Stomach (tissue), 9 donors: ENCODE data around the gene KIF1A. TPM values are rescaled to one million over a fixed set of nuclear protein-coding genes. Genes with fewer than 3 reads are reported as not detected.
A peak's percentile ranks its signal among the peaks of the same experiment; 100 is the strongest.

Source experiments
- DNase-seq, 2 donors: peaks; one replicate each; pipeline versions ENCODE4 v3.0.0 to v3.0.0-alpha.2; 2013 to 2019
- H3K27ac ChIP-seq, 5 donors: fragments of 200-600 bp in 4 of 5; sonication (generic) in 4 of 5; one replicate each; pipeline ENCODE4 v1.5.1; 2013 to 2019; ENCODE audit warnings: mild to moderate bottlenecking in 1 of 5, moderate library complexity in 1 of 5
- H3K27me3 ChIP-seq, 3 donors: fragments of 200-600 bp; sonication (generic); one replicate each; pipeline ENCODE4 v1.5.1; 2017 to 2019; ENCODE audit warnings: mixed run types in 1 of 3
- H3K36me3 ChIP-seq, 4 donors: fragments of 200-600 bp; sonication (generic); 1 replicate in 3 of 4; 2 replicates in 1 of 4; pipeline ENCODE4 v1.5.1; 2016 to 2019
- H3K4me1 ChIP-seq, 4 donors: fragments of 200-600 bp; sonication (generic); one replicate each; pipeline ENCODE4 v1.5.1; 2016 to 2019
- H3K4me3 ChIP-seq, 4 donors: fragments of 200-600 bp; sonication (generic) in 3 of 4; one replicate each; pipeline ENCODE4 v1.5.1; 2016 to 2019; ENCODE audit warnings: mild to moderate bottlenecking in 1 of 4
- H3K9me3 ChIP-seq, 4 donors: fragments of 200-600 bp; sonication (generic); one replicate each; pipeline ENCODE4 v1.5.1; 2016 to 2019
- CTCF ChIP-seq, 7 experiments: fragments of 450-650 bp in 4 of 7; fragments of 200-600 bp in 3 of 7; sonication (generic) in 3 of 7; IDR thresholded peaks; one replicate each; pipeline ENCODE4 v1.5.1; 2016 to 2019; ENCODE audit warnings: antibody characterized with exemption in 7 of 7, control low read depth in 2 of 7, mild to moderate bottlenecking in 1 of 7
- EP300 ChIP-seq: sonication (generic); formaldehyde crosslinking; IDR thresholded peaks from one replicate; pipeline ENCODE4 v1.6.1; 2017; ENCODE audit warnings: antibody characterized with exemption
- POLR2A ChIP-seq, 4 donors: fragments of 450-650 bp; IDR thresholded peaks; one replicate each; pipeline ENCODE4 v1.6.1; 2016; ENCODE audit warnings: antibody characterized with exemption in 4 of 4, control low read depth in 2 of 4, mild to moderate bottlenecking in 1 of 4, moderate library complexity in 1 of 4
- POLR2AphosphoS5 ChIP-seq, 3 donors: sonication (generic); formaldehyde crosslinking; IDR thresholded peaks; one replicate each; pipeline ENCODE4 v1.6.1; 2016; ENCODE audit warnings: antibody characterized with exemption in 3 of 3
- WGBS, 5 donors: extraction: QIAGEN DNeasy Blood & Tissue Kit in 3 of 5; methylation state at CpG; one replicate each; pipeline versions ENCODE4 v1.1.5 to v1.1.7; 2013 to 2018; 5-methylcytosine and 5-hydroxymethylcytosine counted together
- intact Hi-C: fragments of 100-400 bp; cut with DNase I; formaldehyde crosslinking; loops from one replicate; pipeline ENCODE4 v1.15.1; 2023; ENCODE audit warnings: low total_unique reads
- polyA plus RNA-seq, 3 donors: library from polyadenylated mRNA; stranded (reverse); fragments of 200-250 nt; gene quantifications; one replicate each; pipeline ENCODE4 v1.2.3, GENCODE V29; 2013
- total RNA-seq, 5 donors: library from RNA; depleted of rRNA; stranded (reverse); fragments of >200 nt; gene quantifications; one replicate each; pipeline versions ENCODE4 v1.1.0 to v1.2.3, GENCODE V29; 2014 to 2016
- donor health status: healthy with polysubstance abuse.
- donor health status: Bipolar disorder and iron deficiency.
- donor health status: healthy.

KIF1A gene
- total and polyA plus RNA-seq, 8 donors: 0.15 to 12.5 (median 2.5) TPM

GRCh38 chr2:240822280-240822847 is 2.3 kb upstream of the KIF1A start:
- Histone ChIP-seq H3K4me3 (no peak overlapping the region), H3K36me3 (no peaks in the 10 kb centered on the region), H3K27ac (no peak overlapping the region), H3K9me3 (peaks cover 0 to 12% (median 9%) of the 10 kb centered on the region in 4 donors), H3K27me3 (peaks cover 24 to 100% (median 82%) of the 10 kb centered on the region in 3 donors), H3K4me1 (peaks cover 26 to 29% (median 28%) of the 10 kb centered on the region in 4 donors)
- WGBS, 5 donors: 57 to 73% (median 66%) methylated on average over 4 of the region's 4 CpGs
- TF ChIP-seq POLR2A (IDR thresholded peaks at IDR 0.05) (no peak), EP300 (no peak), CTCF (IDR thresholded peaks at IDR 0.05) (no peak), POLR2AphosphoS5 (IDR thresholded peaks at IDR 0.05) (no peak)
- intact Hi-C loops: no loop called here
- no peak for DNase-seq

GRCh38 chr2:240821429-240821778 is 1.4 kb upstream of the KIF1A start:
- peak overlapping the region in 1 of 4 donors; percentile 44 for H3K4me3 ChIP-seq
- 11 to 16% (median 13%) methylated on average over 7 of the region's 7 CpGs for WGBS, 5 donors
- no peak overlapping the region for H3K27ac ChIP-seq

GRCh38 chr2:240820607-240821428 is 799 bp upstream of the KIF1A start:
- Histone ChIP-seq H3K27me3 (peaks cover 24 to 93% (median 67%) of the 10 kb centered on the region in 3 donors), H3K9me3 (peaks cover 0 to 12% (median 9%) of the 10 kb centered on the region in 4 donors), H3K27ac (peak overlapping the region in 2 of 5 donors; percentile 7 to 37), H3K4me1 (peaks cover 26 to 29% (median 28%) of the 10 kb centered on the region in 4 donors), H3K36me3 (no peaks in the 10 kb centered on the region), H3K4me3 (peak overlapping the region; percentile 25 to 46 (median 38))
- DNase-seq: peak; percentile 24 to 50
- intact Hi-C loops: no loop called here
- 2 to 5% (median 2%) methylated on average over 13 to 64 of the region's 64 CpGs for WGBS, 5 donors
- TF ChIP-seq POLR2AphosphoS5 (IDR thresholded peaks at IDR 0.05) (no peak), EP300 (no peak), CTCF (IDR thresholded peaks at IDR 0.05) (no peak)

More at GRCh38 chr2:240821429-240821778, 1.4 kb upstream of the KIF1A start:
- Histone ChIP-seq H3K4me1 (peaks cover 26 to 29% (median 28%) of the 10 kb centered on the region in 4 donors), H3K36me3 (no peaks in the 10 kb centered on the region), H3K9me3 (peaks cover 0 to 12% (median 9%) of the 10 kb centered on the region in 4 donors), H3K27me3 (peaks cover 24 to 99% (median 73%) of the 10 kb centered on the region in 3 donors)
- intact Hi-C loops: no loop called here
- no peak for DNase-seq
- no peak for TF ChIP-seq EP300
- TF ChIP-seq POLR2A (IDR thresholded peaks at IDR 0.05): no peak
- TF ChIP-seq POLR2AphosphoS5 (IDR thresholded peaks at IDR 0.05): no peak
- no peak for TF ChIP-seq CTCF (IDR thresholded peaks at IDR 0.05)

GRCh38 chr2:240819126-240819857 is 727 bp downstream of the KIF1A start:
- intact Hi-C loops: no loop called here
- TF ChIP-seq CTCF (IDR thresholded peaks at IDR 0.05) (no peak), EP300 (no peak), POLR2AphosphoS5 (IDR thresholded peaks at IDR 0.05) (no peak), POLR2A (IDR thresholded peaks at IDR 0.05) (no peak)
- peak overlapping the region; percentile 31 to 44 (median 40) for H3K4me3 ChIP-seq
- H3K36me3 ChIP-seq: no peaks in the 10 kb centered on the region
- H3K9me3 ChIP-seq: peaks cover 0 to 16% (median 10%) of the 10 kb centered on the region in 4 donors
- H3K27me3 ChIP-seq: peaks cover 24 to 86% (median 56%) of the 10 kb centered on the region in 3 donors
- peaks cover 26 to 29% (median 28%) of the 10 kb centered on the region in 4 donors for H3K4me1 ChIP-seq
- DNase-seq: peak; percentile 20 to 71
- peak overlapping the region in 1 of 5 donors; percentile 46 for H3K27ac ChIP-seq
- WGBS, 5 donors: 0 to 2% (median 1%) methylated on average over 23 to 81 of the region's 81 CpGs
